HG03558 (cell line): ENCODE measurements around the gene GALR3.

Experiments
- ATAC-seq: cut with Tn5 transposase; IDR thresholded peaks from one replicate; pipeline ENCODE4 v1.9.1; 2021; ENCODE audit warnings: moderate number of reproducible peaks; ENCODE audit not compliant: unreplicated experiment; ENCODE audit errors: extremely low read depth

Gene GALR3

GRCh38 chr22:37855462-37855861, 32.3 kb downstream of the GALR3 start:
- no peak for ATAC-seq

- no peak for ATAC-seq
These were observed 37.7 kb downstream of the GALR3 start for GRCh38 chr22:37860796-37861421.

DNA sequence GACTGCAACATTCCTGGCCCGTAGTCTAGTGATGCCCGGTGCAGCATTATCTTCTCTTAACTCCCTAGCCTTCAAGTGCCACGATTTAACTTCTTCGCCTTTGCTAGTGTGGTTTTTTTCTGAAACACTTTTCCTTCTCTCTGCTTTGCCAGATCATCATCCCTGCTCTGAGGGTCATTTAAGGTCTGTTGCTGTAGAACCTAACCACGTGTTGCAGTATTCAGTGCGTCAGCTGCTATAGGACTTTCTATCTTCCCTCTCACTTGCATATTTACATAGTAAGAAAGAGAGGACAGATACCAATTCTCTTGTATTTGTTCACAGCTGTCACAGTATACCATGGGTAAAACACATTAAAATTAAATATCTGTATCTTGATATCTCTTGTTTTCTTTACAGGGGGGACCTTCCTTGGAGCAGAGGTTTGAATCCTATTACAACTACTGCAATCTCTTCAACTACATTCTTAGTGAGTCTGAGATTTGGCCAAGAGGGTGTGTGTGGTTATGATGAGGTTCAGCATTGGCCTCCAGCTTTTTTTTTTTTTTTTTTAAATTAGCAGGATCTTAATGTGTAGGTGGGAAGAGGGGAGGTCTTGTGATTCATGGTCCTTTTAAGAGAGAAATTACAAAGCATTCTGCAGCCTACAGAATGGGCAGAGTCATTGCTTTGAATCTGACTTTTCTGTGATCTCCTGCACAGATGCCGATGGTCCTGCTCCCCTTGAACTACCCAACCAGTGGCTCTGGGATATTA, 39.6 kb downstream of the GALR3 start:
- no peak for ATAC-seq

DNA sequence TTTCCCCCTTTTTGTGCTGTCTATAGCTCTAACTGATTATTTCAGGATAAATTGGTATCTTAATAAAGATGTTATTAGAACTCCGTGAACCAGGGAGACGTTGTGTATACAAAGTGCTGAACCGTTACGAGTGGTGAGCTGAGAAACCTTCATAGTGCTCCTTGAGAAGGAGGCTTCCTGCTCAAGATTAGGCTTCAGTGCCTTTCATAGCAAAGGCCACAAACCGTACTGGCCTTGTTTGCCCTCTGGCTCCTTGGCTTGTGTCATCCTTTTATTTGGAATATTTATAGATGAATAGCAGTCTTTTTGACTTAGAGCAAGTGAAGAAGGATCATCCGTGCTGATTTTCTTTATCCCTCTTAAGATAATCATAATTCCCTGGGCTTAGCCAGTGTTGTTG, 42.3 kb downstream of the GALR3 start:
- ATAC-seq, result no peak

DNA sequence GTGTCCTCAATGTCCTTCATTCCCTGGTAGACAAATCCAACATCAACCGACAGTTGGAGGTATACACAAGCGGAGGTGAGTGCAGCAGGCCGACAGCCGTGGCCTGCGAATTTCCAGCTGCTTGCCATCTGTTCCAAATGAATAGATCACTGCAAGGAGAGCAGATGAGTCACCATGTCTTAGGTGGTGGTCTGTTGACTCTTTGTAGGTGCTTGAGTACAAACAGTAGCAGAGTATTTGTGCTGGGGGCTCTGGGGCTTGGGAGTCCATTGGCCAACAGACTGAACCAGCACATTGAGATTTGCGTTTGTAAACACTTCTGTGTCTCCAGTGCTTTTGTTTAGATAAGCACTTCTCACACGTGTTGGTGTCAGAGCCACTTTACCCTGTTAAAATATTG, 47.1 kb downstream of the GALR3 start:
- no peak for ATAC-seq
